Skeletal muscle satellite cell (primary cell): ENCODE measurements around the gene APOA4. TPM values are rescaled to one million over a fixed set of nuclear protein-coding genes. Genes with fewer than 3 reads are reported as not detected.

Experiments used
- H3K27me3 ChIP-seq: 2 replicates; pipeline ENCODE4 v1.7.0; 2013; ENCODE audit warnings: low read length; ENCODE audit not compliant: control insufficient read depth, insufficient read depth
- H3K36me3 ChIP-seq: 2 replicates; pipeline ENCODE4 v1.7.0; 2013; ENCODE audit warnings: mild to moderate bottlenecking, control low read depth, low read length; ENCODE audit not compliant: insufficient read depth
- H3K4me1 ChIP-seq: 2 replicates; pipeline ENCODE4 v1.7.0; 2013; ENCODE audit warnings: low read length; ENCODE audit not compliant: control insufficient read depth, insufficient read depth
- H3K4me2 ChIP-seq: 2 replicates; pipeline ENCODE4 v1.7.0; 2013; ENCODE audit warnings: mild to moderate bottlenecking, low read length
- H3K4me3 ChIP-seq: 2 replicates; pipeline ENCODE4 v1.7.0; 2013; ENCODE audit warnings: low read length
- H3K9ac ChIP-seq: 2 replicates; pipeline ENCODE4 v1.7.0; 2013; ENCODE audit warnings: mild to moderate bottlenecking, low read depth, low read length, moderate library complexity
- H3K9me3 ChIP-seq: replicated peaks from 2 replicates; pipeline ENCODE4 v1.7.0; 2013; ENCODE audit warnings: mild to moderate bottlenecking, control low read depth, low read length
- total RNA-seq: library from RNA; depleted of rRNA; stranded (reverse); fragments of >200 nt; gene quantifications from 2 replicates; pipeline ENCODE4 v1.2.3, GENCODE V29; 2012; rRNA removed

Gene APOA4
- total RNA-seq: not detected in 2 replicates

GRCh38 chr11:116823031-116823843 is at the start of gene APOA4:
Gene APOA4 (minus strand): TSS chr11:116823304. CDS start chr11:116823191, 113 bp downstream.
- Histone ChIP-seq H3K9ac (no peak within 1 kb of the TSS), H3K27me3 (no peaks in the 10 kb centered on the region), H3K36me3 (no peaks in the 10 kb centered on the region), H3K4me1 (no peaks in the 10 kb centered on the region), H3K4me3 (no peak within 1 kb of the TSS), H3K4me2 (no peak within 1 kb of the TSS), H3K9me3 (no peaks in the 10 kb centered on the region)

GRCh38 chr11:116871248-116871647 is 48.1 kb upstream of the APOA4 start:
- H3K27me3 ChIP-seq: no peaks in the 10 kb centered on the region
- peaks cover 46% of the 10 kb centered on the region for H3K4me1 ChIP-seq
- peak overlapping the region; percentile 77 for H3K9ac ChIP-seq
- peak overlapping the region; percentile 45 for H3K4me3 ChIP-seq
- H3K4me2 ChIP-seq: peak overlapping the region; percentile 65
- peaks cover 34% of the 10 kb centered on the region for H3K36me3 ChIP-seq
- no peaks in the 10 kb centered on the region for H3K9me3 ChIP-seq

- Histone ChIP-seq H3K4me1 (peaks cover 58% of the 10 kb centered on the region), H3K9me3 (no peaks in the 10 kb centered on the region), H3K36me3 (peaks cover 31% of the 10 kb centered on the region), H3K4me2 (no peak overlapping the region), H3K27me3 (no peaks in the 10 kb centered on the region), H3K4me3 (no peak overlapping the region), H3K9ac (peak overlapping the region; percentile 61)
These were observed 47.0 kb upstream of the APOA4 start for GRCh38 chr11:116870054-116870453.

- H3K9me3 ChIP-seq: no peaks in the 10 kb centered on the region
- H3K4me3 ChIP-seq: no peak overlapping the region
- no peak overlapping the region for H3K4me2 ChIP-seq
- no peak overlapping the region for H3K9ac ChIP-seq
- H3K27me3 ChIP-seq: no peaks in the 10 kb centered on the region
- H3K36me3 ChIP-seq: peaks cover 31% of the 10 kb centered on the region
- H3K4me1 ChIP-seq: peaks cover 61% of the 10 kb centered on the region
These were observed 46.5 kb upstream of the APOA4 start for GRCh38 chr11:116869610-116870009.

GRCh38 chr11:116868066-116868465 is 45.0 kb upstream of the APOA4 start:
- H3K9me3 ChIP-seq: no peaks in the 10 kb centered on the region
- no peaks in the 10 kb centered on the region for H3K27me3 ChIP-seq
- H3K9ac ChIP-seq: no peak overlapping the region
- H3K4me2 ChIP-seq: no peak overlapping the region
- peaks cover 51% of the 10 kb centered on the region for H3K4me1 ChIP-seq
- no peak overlapping the region for H3K4me3 ChIP-seq
- peaks cover 36% of the 10 kb centered on the region for H3K36me3 ChIP-seq

- Histone ChIP-seq H3K4me1 (peaks cover 47% of the 10 kb centered on the region), H3K9me3 (no peaks in the 10 kb centered on the region), H3K4me2 (no peak overlapping the region), H3K9ac (no peak overlapping the region), H3K27me3 (no peaks in the 10 kb centered on the region), H3K36me3 (peaks cover 34% of the 10 kb centered on the region), H3K4me3 (no peak overlapping the region)
These were observed 44.5 kb upstream of the APOA4 start for GRCh38 chr11:116867619-116868018.

GRCh38 chr11:116866804-116867455 is 43.8 kb upstream of the APOA4 start:
- H3K36me3 ChIP-seq: peaks cover 40% of the 10 kb centered on the region
- no peaks in the 10 kb centered on the region for H3K27me3 ChIP-seq

GRCh38 chr11:116865696-116866095 is 42.6 kb upstream of the APOA4 start:
- H3K27me3 ChIP-seq: no peaks in the 10 kb centered on the region
- H3K9me3 ChIP-seq: no peaks in the 10 kb centered on the region
- H3K4me1 ChIP-seq: peaks cover 48% of the 10 kb centered on the region
- peak overlapping the region; percentile 12 for H3K4me2 ChIP-seq
- H3K4me3 ChIP-seq: no peak overlapping the region
- peaks cover 45% of the 10 kb centered on the region for H3K36me3 ChIP-seq
- H3K9ac ChIP-seq: peak overlapping the region; percentile 68

More at GRCh38 chr11:116866804-116867455, 43.8 kb upstream of the APOA4 start:
- Histone ChIP-seq H3K4me3 (no peak overlapping the region), H3K4me1 (peaks cover 47% of the 10 kb centered on the region), H3K4me2 (no peak overlapping the region), H3K9me3 (no peaks in the 10 kb centered on the region), H3K9ac (no peak overlapping the region)

- Histone ChIP-seq H3K9ac (no peak overlapping the region), H3K4me1 (peaks cover 43% of the 10 kb centered on the region), H3K36me3 (peaks cover 43% of the 10 kb centered on the region), H3K27me3 (no peaks in the 10 kb centered on the region), H3K9me3 (no peaks in the 10 kb centered on the region), H3K4me2 (no peak overlapping the region), H3K4me3 (no peak overlapping the region)
These were observed 41.4 kb upstream of the APOA4 start for GRCh38 chr11:116864531-116864930.

GRCh38 chr11:116862951-116863350 is 39.8 kb upstream of the APOA4 start:
- H3K4me2 ChIP-seq: no peak overlapping the region
- H3K27me3 ChIP-seq: no peaks in the 10 kb centered on the region
- H3K4me3 ChIP-seq: no peak overlapping the region
- peak overlapping the region; percentile 28 for H3K9ac ChIP-seq
- H3K4me1 ChIP-seq: peaks cover 43% of the 10 kb centered on the region
- peaks cover 55% of the 10 kb centered on the region for H3K36me3 ChIP-seq
- no peaks in the 10 kb centered on the region for H3K9me3 ChIP-seq

GRCh38 chr11:116862185-116862584 is 39.1 kb upstream of the APOA4 start:
- H3K36me3 ChIP-seq: peaks cover 50% of the 10 kb centered on the region
- H3K9ac ChIP-seq: no peak overlapping the region
- H3K27me3 ChIP-seq: no peaks in the 10 kb centered on the region
- peaks cover 43% of the 10 kb centered on the region for H3K4me1 ChIP-seq
- no peak overlapping the region for H3K4me3 ChIP-seq
- no peaks in the 10 kb centered on the region for H3K9me3 ChIP-seq
- no peak overlapping the region for H3K4me2 ChIP-seq
